ENCODE measurements around the gene REV3L.
"Not testable (repeated sequence)": the region's sequence is repeated elsewhere in the genome, so short reads cannot be mapped to it uniquely, and the experiment has no call there.

The REV3L gene

GRCh38 chr6:111283707-111284106 lies 199.3 kb downstream of the REV3L start:
- FAIRE-seq: no peak

DNA sequence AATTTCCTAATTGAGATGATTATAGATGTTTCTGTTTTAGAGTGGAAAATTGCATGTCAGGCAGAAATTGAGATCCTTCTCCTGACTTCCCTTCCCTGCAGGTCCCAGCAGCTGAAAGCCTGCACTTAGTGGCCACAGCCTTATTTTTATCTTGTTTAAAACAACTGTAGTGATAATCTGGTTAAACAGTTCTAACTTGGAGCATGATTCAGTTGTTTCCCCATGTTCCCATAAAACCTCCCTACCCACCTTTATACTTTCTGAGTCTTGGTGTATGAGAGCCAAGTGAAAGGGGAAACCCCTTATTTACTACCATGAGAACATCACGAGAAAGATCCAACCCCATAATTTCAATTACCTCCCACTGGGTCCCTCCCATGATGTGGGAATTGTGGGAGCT lies 200.5 kb downstream of the REV3L start:
- FAIRE-seq: no peak

GRCh38 chr6:111280445-111280955 lies 202.5 kb downstream of the REV3L start:
- no peak for FAIRE-seq

DNA sequence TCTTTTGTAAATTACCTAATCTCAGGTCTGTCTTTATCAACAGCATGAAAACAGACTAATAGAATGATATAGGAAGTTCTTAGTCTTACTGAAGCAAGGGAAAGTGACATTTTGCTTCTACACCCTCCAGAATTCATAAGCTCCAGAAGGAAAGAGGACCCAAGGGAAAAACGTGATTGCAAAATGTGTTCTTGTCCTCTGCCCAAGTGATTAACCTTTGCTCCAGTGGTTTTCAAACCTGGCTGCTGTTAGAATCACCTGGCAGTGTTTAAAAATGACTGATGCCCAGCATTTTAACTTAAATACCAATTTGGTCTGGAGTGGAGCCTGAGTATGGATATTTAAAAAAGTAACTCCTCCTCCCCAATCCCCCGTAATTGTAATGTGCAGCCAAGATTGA lies 204.3 kb downstream of the REV3L start:
- FAIRE-seq: no peak

DNA sequence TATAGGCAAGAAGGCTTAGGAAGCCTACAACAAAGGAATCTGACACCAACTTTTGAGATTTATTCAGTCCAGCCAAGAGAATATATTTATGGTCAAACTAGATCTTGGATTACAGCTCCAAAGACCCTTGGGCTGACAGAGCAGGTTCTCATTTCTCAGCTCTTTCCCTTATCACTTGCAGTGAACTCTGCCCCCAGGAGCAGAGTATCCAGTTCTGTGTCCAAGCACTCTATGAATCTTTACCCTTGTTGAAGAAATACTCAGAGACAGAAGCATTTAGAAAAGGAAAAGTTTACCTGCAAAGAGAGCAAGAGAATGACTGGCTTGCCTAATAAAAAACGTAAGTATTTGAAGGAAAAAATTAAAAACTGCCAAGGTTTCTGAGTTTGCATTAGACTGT lies 205.2 kb downstream of the REV3L start:
- no peak for FAIRE-seq

GRCh38 chr6:111276736-111277135 lies 206.3 kb downstream of the REV3L start:
- FAIRE-seq: no peak

DNA sequence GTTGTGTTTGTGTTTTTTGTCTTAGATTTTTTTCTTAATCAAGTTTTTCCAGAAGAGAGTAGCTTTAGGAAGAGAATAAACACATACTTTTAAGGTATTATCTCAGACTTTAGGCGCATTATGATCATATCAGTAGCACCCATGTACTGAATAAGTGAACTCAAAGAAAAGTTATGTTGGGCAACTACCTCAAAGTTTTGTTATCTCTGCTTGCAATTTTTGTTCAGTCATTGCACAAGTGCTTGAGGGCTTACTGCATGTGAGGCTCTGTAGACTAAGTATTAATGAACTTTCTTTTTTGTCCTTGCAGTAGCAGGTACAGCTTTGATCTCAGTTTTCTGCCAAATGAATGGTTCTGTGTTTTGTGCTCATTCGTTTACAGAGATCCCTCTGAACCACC lies 206.7 kb downstream of the REV3L start:
- no peak for FAIRE-seq

- no peak for FAIRE-seq
Observed at GRCh38 chr6:111274593-111275217, 208.3 kb downstream of the REV3L start.

GRCh38 chr6:111270121-111270520 lies 212.9 kb downstream of the REV3L start:
- FAIRE-seq: no peak

GRCh38 chr6:111269401-111269970 lies 213.5 kb downstream of the REV3L start:
- no peak for FAIRE-seq

- FAIRE-seq: no peak
Observed at GRCh38 chr6:111267764-111268333, 215.2 kb downstream of the REV3L start.

- no peak for FAIRE-seq
Observed at GRCh38 chr6:111266276-111266675, 216.7 kb downstream of the REV3L start.

DNA sequence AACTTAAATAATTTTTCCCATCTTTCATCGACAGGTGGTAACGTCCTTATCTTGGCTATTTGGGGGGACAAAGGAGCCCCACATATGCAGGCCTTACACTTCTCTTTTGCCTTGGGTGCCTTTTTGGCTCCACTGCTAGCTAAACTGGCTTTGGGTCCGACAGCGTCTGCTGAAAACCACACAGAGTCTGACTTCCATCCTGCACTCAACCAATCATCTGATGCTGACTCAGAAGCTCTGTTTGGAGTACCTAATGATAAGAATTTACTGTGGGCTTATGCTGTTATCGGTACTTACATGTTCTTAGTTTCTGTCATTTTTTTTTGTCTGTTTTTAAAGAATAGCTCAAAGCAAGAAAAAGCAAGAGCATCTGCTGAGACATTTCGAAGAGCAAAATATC lies 217.2 kb downstream of the REV3L start:
- FAIRE-seq: no peak

DNA sequence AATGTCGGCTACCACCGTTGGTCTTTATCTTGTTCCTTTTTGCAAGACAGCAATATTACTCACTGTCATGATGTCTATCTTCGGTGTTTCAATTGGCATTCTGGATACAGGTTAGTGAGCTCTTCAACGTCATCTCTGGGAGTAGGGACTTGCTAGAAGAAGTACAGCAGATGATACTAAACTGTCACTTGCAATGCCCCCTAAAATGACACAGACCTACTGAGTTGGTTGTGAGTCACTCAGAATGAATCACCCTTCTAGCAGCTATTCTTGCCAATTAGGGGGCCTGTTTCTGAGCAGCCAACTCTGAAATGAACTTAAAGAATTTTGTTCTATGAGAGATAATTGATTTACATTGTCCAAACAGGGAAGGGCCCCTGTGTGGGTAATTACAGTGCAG lies 219.2 kb downstream of the REV3L start:
- FAIRE-seq: no peak

DNA sequence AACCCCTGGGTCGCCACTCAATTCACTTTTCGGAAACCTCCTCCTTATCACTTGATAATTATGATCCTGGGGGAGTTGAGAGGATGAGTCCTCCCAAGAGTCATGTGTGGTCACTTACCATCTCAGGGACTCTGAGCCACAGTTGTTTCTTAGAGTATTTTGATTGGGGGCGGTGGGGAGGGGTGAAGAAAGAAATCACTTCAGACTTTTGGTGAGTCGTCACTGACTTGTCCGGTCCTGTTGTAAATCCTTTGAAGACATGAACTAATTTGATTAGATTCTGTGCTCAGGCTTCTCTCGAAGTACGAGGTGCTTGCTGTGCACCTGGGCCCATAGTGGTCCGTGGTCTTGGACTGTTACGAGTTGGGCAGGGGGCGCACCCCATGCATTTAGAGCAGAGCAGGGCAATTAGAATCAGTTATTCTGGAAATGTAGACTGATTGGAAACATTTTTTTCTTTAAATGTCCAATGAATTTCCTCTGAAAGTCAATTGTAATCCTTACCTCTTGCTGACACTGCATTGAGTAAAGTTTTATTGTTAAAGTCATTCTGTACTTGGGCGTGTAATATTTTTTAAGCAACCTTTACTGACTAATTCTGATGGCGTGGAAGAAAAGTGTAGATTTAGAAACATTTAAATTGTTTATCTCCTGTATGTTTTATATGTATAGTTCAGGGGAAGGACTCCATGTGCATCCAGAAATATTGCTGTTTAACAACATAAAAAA lies 222.3 kb downstream of the REV3L start:
- no peak for FAIRE-seq

DNA sequence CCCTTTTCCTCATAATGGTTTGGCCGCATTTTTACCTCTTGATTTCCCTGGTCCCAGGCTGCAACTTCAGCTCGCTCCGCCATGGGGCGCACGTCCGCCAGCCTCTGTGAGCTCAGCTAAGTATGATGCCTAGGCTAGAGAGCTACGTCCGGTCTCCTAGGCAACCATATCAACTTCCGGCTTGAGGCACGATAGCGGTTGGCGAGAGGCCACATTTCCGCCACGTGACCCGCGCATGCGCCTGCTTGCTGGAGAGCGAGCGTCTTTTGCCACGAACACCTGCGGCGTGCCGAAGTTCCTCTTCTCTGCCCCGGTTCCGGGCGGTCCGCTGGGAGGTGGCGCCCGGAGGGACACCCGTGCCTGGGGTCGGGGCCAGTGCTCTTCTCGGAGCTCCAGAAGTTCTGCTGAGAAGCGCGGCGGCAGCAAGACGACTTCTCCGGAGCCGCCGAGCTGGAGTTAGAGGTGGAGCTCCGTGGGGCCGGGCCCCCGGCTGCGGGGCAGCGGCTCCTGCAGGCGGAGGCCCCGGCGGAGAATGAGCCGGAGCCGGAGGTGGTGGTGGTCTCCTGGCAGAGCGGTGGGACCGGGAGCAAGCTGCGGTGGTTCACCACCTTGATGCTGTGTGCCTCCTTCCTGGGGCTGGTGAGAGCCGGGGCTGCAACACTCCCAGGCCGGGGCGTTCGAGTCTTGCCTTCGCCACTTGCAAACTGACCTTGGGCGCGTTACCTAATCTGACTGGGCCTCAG lies 223.8 kb downstream of the REV3L start:
- peak; percentile 91 for FAIRE-seq

DNA sequence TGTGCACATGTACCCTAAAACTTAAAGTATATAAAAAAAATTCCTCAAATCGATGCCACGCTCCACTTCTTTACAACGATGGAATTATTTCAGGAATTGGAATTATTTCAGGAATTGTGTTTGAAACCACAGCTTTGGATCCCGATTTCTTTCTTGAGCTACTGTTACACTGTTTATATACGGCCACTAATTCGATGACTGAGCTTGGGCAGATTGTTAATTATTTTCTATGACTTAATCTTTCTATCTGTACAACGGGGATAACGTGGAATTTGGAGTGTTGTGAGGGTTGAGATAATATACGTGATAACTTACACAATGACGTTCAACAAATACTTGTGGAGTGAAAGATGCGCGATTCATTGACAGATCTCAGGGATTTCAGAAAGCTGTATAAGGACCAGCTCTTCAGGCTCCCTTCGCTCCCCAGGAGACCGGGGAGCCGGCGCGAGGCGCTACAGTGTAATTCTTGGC lies 224.4 kb downstream of the REV3L start:
- FAIRE-seq: no peak

DNA sequence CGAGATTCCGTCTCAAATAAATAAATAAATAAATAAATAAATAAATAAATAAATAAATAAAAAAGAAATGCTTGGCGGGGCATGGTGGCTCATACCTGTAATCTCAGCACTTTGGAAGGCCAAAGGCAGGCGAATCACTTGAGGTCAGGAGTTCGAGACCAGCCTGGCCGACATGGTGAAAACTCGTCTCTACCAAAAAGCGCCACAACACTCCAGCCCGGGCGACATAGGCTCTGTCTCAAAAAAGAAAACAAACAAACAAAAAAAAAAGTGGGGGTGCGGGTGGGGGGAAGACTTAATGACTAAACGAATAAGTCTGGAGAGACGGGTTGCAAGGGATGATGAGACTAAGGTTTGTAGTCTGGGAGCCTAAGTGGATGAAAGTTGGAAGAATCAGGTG lies 225.0 kb downstream of the REV3L start:
- FAIRE-seq: no peak

DNA sequence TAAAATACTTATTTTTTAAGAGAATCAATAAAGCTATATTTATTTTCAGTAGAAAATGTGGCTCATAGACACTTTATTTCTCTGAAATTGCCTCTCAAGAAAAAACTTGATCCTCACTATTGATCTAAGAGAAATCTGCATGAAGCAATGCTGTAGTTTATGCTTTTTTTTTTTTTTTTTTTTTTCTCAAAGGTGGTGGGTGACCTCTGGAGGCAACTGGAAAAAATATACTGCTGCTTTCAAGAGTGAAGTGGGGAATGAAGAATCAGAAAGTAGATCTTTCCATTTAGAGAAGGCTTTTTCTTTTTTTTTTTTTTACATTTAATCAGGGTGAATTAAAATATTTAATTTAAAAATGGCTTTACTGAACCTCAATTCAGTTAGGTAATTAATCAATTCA lies 226.4 kb downstream of the REV3L start:
- FAIRE-seq: no peak

DNA sequence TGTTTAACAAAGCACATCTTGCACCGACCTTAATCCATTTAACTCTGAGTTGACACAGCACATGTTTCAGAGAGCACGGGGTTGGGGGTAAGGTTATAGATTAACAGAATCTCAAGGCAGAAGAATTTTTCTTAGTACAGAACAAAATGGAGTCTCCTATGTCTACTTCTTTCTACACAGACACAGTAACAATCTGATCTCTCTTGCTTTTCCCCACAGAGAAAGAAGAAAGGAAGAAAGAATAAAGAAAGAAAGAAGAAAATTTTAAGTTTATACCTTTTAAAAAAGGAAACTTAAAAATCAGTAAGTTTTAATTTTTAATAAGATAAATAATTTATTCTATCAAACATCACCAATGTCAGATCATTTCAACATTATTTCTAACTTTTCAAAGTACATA lies 227.2 kb downstream of the REV3L start:
- not testable (repeated sequence) for FAIRE-seq

DNA sequence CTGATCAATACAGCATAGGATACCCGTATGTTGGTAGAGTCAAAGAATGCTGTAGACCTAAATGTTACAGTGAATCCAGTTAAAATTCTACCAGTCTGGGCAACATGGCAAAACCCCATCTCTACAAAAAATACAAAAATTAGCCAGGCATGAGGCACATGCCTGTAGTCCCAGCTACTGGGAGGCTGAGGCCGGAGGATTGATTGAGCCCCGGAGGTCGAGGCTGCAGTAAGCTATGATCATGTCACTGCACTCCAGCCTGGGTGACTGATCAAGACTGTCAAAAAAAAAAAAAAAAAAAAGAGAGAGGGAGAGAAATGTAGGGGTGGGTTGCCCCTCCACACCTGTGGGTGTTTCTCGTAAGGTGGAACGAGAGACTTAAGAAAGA lies 228.2 kb downstream of the REV3L start:
- FAIRE-seq: no peak

- FAIRE-seq: no peak
Observed at GRCh38 chr6:111254004-111254778, 228.8 kb downstream of the REV3L start.

Measured in islet of Langerhans (tissue), 1 donor.